Measurements from ENCODE around the gene HCRTR1.

The HCRTR1 gene

GRCh38 chr1:31575369-31576140, 41.9 kb upstream of the HCRTR1 start:
- DNase-seq (ENCODE audit: low read depth in 1 of 2, low spot score in 1 of 2) = peak in 1 of 2 experiments; percentile 25
- no peak for TF ChIP-seq JUND (IDR thresholded peaks at IDR 0.05; ENCODE audit: low read depth)
- in situ Hi-C loops (cut with HindIII; ENCODE audit: low pct_unique_long_range_greater_than_20kb, low sequenced_read_pairs) = no loop called here

- in situ Hi-C loops (cut with HindIII; ENCODE audit: low pct_unique_long_range_greater_than_20kb, low sequenced_read_pairs) = no loop called here
- peak in 1 of 2 experiments; percentile 52 for DNase-seq (ENCODE audit: low read depth in 1 of 2, low spot score in 1 of 2)
- TF ChIP-seq JUND (IDR thresholded peaks at IDR 0.05; ENCODE audit: low read depth) = no peak
Measured at GRCh38 chr1:31576201-31576669, 41.3 kb upstream of the HCRTR1 start, which contains the start of gene TINAGL1. Gene TINAGL1 (plus strand): TSS chr1:31576515. CDS start chr1:31577149, 634 bp downstream.

- in situ Hi-C loops (cut with HindIII; ENCODE audit: low pct_unique_long_range_greater_than_20kb, low sequenced_read_pairs) = no loop called here
- no peak for TF ChIP-seq JUND (IDR thresholded peaks at IDR 0.05; ENCODE audit: low read depth)
- DNase-seq (ENCODE audit: low read depth in 1 of 2, low spot score in 1 of 2) = no peak
Measured at GRCh38 chr1:31576743-31577455, 40.6 kb upstream of the HCRTR1 start.

GRCh38 chr1:31577515-31578192, 39.8 kb upstream of the HCRTR1 start:
- DNase-seq (ENCODE audit: low read depth in 1 of 2, low spot score in 1 of 2) = peak in 1 of 2 experiments; percentile 23
- in situ Hi-C loops (cut with HindIII; ENCODE audit: low pct_unique_long_range_greater_than_20kb, low sequenced_read_pairs) = no loop called here
- no peak for TF ChIP-seq JUND (IDR thresholded peaks at IDR 0.05; ENCODE audit: low read depth)

GRCh38 chr1:31579374-31579773, 38.1 kb upstream of the HCRTR1 start:
- TF ChIP-seq JUND (IDR thresholded peaks at IDR 0.05; ENCODE audit: low read depth) = no peak
- in situ Hi-C loops (cut with HindIII; ENCODE audit: low pct_unique_long_range_greater_than_20kb, low sequenced_read_pairs) = no loop called here
- DNase-seq (ENCODE audit: low read depth in 1 of 2, low spot score in 1 of 2) = no peak

- no peak for TF ChIP-seq JUND (IDR thresholded peaks at IDR 0.05; ENCODE audit: low read depth)
- no peak for DNase-seq (ENCODE audit: low read depth in 1 of 2, low spot score in 1 of 2)
- in situ Hi-C loops (cut with HindIII; ENCODE audit: low pct_unique_long_range_greater_than_20kb, low sequenced_read_pairs) = no loop called here
Measured at GRCh38 chr1:31580513-31580870, 37.0 kb upstream of the HCRTR1 start.

GRCh38 chr1:31580891-31581603, 36.4 kb upstream of the HCRTR1 start:
- in situ Hi-C loops (cut with HindIII; ENCODE audit: low pct_unique_long_range_greater_than_20kb, low sequenced_read_pairs) = no loop called here
- no peak for TF ChIP-seq JUND (IDR thresholded peaks at IDR 0.05; ENCODE audit: low read depth)

GRCh38 chr1:31581821-31582810, 35.4 kb upstream of the HCRTR1 start:
- in situ Hi-C loops (cut with HindIII; ENCODE audit: low pct_unique_long_range_greater_than_20kb, low sequenced_read_pairs) = no loop called here
- TF ChIP-seq JUND (IDR thresholded peaks at IDR 0.05; ENCODE audit: low read depth) = no peak
- DNase-seq (ENCODE audit: low read depth in 1 of 2, low spot score in 1 of 2) = peak in 1 of 2 experiments; percentile 79

More at GRCh38 chr1:31580891-31581603, 36.4 kb upstream of the HCRTR1 start:
- no peak for DNase-seq (ENCODE audit: low read depth in 1 of 2, low spot score in 1 of 2)

GRCh38 chr1:31583082-31583994, 34.2 kb upstream of the HCRTR1 start:
- in situ Hi-C loops (cut with HindIII; ENCODE audit: low pct_unique_long_range_greater_than_20kb, low sequenced_read_pairs) = no loop called here
- TF ChIP-seq JUND (IDR thresholded peaks at IDR 0.05; ENCODE audit: low read depth) = no peak
- DNase-seq (ENCODE audit: low read depth in 1 of 2, low spot score in 1 of 2) = no peak
